ENCODE measurements around the gene MET.
"Not testable (repeated sequence)": the region's sequence is repeated elsewhere in the genome, so short reads cannot be mapped to it uniquely, and the experiment has no call there.

DNA sequence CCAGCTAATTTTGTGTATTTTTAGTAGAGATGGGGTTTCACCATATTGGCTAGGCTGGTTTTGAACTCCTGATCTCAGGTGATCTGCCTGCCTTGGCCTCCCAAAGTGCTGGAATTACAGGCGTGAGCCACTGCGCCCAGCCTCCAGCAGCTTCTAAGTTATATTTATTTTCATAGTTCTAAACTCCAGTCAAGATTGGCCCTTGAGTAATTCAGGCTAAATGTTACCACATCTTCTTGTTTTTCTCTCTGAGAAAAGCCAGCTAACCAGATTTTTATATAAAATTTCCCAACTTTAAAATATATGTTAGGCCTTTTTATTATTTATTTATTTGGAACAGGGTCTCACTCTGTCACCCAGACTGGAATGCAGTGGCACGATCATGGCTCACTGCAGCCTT is 141.4 kb downstream of the MET start:
- TF ChIP-seq POLR2A (IDR thresholded peaks at IDR 0.05), result not testable (repeated sequence)
- TF ChIP-seq, protein P1, sequence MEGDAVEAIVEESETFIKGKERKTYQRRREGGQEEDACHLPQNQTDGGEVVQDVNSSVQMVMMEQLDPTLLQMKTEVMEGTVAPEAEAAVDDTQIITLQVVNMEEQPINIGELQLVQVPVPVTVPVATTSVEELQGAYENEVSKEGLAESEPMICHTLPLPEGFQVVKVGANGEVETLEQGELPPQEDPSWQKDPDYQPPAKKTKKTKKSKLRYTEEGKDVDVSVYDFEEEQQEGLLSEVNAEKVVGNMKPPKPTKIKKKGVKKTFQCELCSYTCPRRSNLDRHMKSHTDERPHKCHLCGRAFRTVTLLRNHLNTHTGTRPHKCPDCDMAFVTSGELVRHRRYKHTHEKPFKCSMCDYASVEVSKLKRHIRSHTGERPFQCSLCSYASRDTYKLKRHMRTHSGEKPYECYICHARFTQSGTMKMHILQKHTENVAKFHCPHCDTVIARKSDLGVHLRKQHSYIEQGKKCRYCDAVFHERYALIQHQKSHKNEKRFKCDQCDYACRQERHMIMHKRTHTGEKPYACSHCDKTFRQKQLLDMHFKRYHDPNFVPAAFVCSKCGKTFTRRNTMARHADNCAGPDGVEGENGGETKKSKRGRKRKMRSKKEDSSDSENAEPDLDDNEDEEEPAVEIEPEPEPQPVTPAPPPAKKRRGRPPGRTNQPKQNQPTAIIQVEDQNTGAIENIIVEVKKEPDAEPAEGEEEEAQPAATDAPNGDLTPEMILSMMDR (IDR thresholded peaks at IDR 0.05), result not testable (repeated sequence)
